Testis (tissue), 3 donors: ENCODE data around the gene COL21A1. TPM values are rescaled to one million over a fixed set of nuclear protein-coding genes. Genes with fewer than 3 reads are reported as not detected.

Experiments used
- DNase-seq: peaks from one replicate; pipeline ENCODE4 v3.0.0-alpha.2; 2019
- H3K27ac ChIP-seq, 2 donors: fragments of 200-600 bp; sonication (generic); one replicate each; pipeline ENCODE4 v1.5.1; 2019
- H3K27me3 ChIP-seq: fragments of 200-600 bp; sonication (generic); one replicate; pipeline ENCODE4 v1.5.1; 2019
- H3K36me3 ChIP-seq: fragments of 200-600 bp; sonication (generic); one replicate; pipeline ENCODE4 v1.5.1; 2017; ENCODE audit warnings: low read depth; ENCODE audit errors: missing control alignments
- H3K4me1 ChIP-seq: fragments of 200-600 bp; sonication (generic); one replicate; pipeline ENCODE4 v1.5.1; 2019
- H3K4me3 ChIP-seq, 2 donors: fragments of 200-600 bp; sonication (generic); one replicate each; pipeline ENCODE4 v1.5.1; 2017 to 2019
- H3K9me3 ChIP-seq: fragments of 200-600 bp; sonication (generic); one replicate; pipeline ENCODE4 v1.5.1; 2017
- POLR2A ChIP-seq: fragments of 450-650 bp; IDR thresholded peaks from one replicate; pipeline ENCODE4 v1.6.1; 2017; ENCODE audit warnings: antibody characterized with exemption, mild to moderate bottlenecking, moderate library complexity
- WGBS, 2 donors: methylation state at CpG; one replicate each; pipeline ENCODE4 v1.1.5; 2018; 5-methylcytosine and 5-hydroxymethylcytosine counted together
- intact Hi-C: fragments of 100-400 bp; cut with DNase I; formaldehyde crosslinking; loops from one replicate; pipeline ENCODE4 v1.15.1; 2023; ENCODE audit warnings: low total_unique reads
- polyA plus RNA-seq: library from polyadenylated mRNA; stranded (reverse); fragments of 350-450 nt; fragmentation: Illumina TruSeq; extraction: RNeasy Lipid Tissue Mini Kit (QIAGEN cat#74804); gene quantifications from one replicate; pipeline ENCODE4 v1.2.3, GENCODE V29; 2014; ENCODE audit warnings: low read depth, low replicate concordance; ENCODE audit not compliant: insufficient read depth
- total RNA-seq, 2 donors: library from RNA; depleted of rRNA; stranded (reverse); fragments of >200 nt; gene quantifications; one replicate each; pipeline ENCODE4 v1.2.3, GENCODE V29; 2016
- TF ChIP-seq, protein P1 (sequence below), 3 experiments: fragments of 450-650 bp in 2 of 3; fragments of 200-600 bp in 1 of 3; sonication (generic) in 1 of 3; IDR thresholded peaks; one replicate each; pipeline ENCODE4 v1.5.1; 2016 to 2019; ENCODE audit warnings: antibody characterized with exemption in 3 of 3, mild to moderate bottlenecking in 2 of 3, moderate library complexity in 1 of 3

COL21A1 gene
- total and polyA plus RNA-seq, 3 donors from 2014 or later: 6.6 to 10.5 (median 7.1) TPM

DNA sequence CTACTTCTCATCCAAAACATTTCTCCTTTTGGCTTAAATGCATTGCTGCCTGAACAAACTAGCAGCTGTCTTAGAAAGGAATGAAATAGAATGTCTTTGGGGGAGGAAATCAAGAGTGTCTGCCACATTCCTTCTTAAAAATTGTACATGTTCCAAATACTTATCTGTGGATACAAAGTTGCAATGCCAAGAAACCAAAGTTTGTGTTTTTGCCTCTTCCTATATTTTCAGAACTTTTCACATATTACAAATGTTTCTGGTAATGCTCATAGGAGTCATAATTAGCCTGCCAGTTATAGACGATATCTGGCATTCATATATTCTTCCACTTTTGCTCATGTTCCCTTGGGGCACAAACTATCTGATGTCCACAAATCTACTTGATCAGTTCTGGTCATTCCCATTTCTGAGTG is 206.5 kb downstream of the COL21A1 start:
- 46 to 50% methylated on average over 1 of the region's 1 CpG for WGBS, 2 donors
- Histone ChIP-seq H3K27me3 (no peaks in the 10 kb centered on the region), H3K4me3 (no peak overlapping the region), H3K36me3 (no peaks in the 10 kb centered on the region), H3K4me1 (no peaks in the 10 kb centered on the region), H3K27ac (no peak overlapping the region), H3K9me3 (no peaks in the 10 kb centered on the region)
- TF ChIP-seq, protein P1, sequence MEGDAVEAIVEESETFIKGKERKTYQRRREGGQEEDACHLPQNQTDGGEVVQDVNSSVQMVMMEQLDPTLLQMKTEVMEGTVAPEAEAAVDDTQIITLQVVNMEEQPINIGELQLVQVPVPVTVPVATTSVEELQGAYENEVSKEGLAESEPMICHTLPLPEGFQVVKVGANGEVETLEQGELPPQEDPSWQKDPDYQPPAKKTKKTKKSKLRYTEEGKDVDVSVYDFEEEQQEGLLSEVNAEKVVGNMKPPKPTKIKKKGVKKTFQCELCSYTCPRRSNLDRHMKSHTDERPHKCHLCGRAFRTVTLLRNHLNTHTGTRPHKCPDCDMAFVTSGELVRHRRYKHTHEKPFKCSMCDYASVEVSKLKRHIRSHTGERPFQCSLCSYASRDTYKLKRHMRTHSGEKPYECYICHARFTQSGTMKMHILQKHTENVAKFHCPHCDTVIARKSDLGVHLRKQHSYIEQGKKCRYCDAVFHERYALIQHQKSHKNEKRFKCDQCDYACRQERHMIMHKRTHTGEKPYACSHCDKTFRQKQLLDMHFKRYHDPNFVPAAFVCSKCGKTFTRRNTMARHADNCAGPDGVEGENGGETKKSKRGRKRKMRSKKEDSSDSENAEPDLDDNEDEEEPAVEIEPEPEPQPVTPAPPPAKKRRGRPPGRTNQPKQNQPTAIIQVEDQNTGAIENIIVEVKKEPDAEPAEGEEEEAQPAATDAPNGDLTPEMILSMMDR (IDR thresholded peaks at IDR 0.05): no peak
- TF ChIP-seq POLR2A: no peak
- intact Hi-C loops: no loop called here
- no peak for DNase-seq

DNA sequence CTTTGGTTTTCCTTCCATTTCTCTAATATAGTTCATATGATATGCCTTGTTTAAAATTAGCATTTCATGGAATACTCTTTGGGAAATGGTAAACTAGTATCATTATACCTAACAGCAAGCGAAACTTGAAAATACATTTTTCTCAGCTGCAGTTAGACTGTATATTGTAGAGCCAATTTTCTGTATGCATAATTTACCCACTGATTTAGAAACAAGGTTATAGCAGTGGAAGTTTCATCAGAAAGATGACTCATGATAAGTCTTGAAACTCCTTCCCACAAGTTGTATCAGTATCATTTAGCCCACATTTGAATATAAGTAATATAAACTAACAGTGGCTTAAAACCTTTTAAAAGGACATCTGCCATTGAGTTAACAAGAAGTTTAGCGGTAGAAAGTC is 207.2 kb downstream of the COL21A1 start:
- Histone ChIP-seq H3K4me1 (no peaks in the 10 kb centered on the region), H3K27me3 (no peaks in the 10 kb centered on the region), H3K4me3 (no peak overlapping the region), H3K27ac (no peak overlapping the region), H3K9me3 (no peaks in the 10 kb centered on the region), H3K36me3 (no peaks in the 10 kb centered on the region)
- TF ChIP-seq, protein P1 (IDR thresholded peaks at IDR 0.05): no peak
- no peak for TF ChIP-seq POLR2A
- intact Hi-C loops: no loop called here
- WGBS, 2 donors: 68 to 86% methylated on average over 2 of the region's 2 CpGs
- no peak for DNase-seq

DNA sequence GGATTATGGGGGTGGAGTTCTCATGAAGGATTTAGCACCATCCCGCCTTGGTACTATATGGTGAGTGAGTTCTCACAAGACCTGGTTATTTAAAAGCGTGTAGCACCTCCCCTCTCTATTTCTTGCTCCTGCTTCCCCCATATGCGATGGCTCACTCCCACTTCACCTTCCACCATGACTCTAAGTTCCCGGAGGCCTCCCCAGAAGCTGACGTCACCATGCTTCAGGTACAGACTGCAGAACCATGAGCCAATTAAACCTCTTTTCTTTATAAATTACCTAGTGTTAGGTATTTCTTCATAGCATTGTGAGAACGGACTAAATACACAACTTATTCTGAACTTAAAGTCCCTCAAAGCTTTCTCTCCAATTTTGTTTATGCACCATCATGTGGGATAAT is 208.6 kb downstream of the COL21A1 start:
- Histone ChIP-seq H3K36me3 (no peaks in the 10 kb centered on the region), H3K9me3 (no peaks in the 10 kb centered on the region), H3K4me1 (no peaks in the 10 kb centered on the region), H3K4me3 (no peak overlapping the region), H3K27me3 (no peaks in the 10 kb centered on the region), H3K27ac (no peak overlapping the region)
- DNase-seq: no peak
- 96% methylated on average over 6 of the region's 6 CpGs for WGBS, 2 donors
- intact Hi-C loops: no loop called here
- TF ChIP-seq, protein P1 (IDR thresholded peaks at IDR 0.05): no peak
- TF ChIP-seq POLR2A: no peak

DNA sequence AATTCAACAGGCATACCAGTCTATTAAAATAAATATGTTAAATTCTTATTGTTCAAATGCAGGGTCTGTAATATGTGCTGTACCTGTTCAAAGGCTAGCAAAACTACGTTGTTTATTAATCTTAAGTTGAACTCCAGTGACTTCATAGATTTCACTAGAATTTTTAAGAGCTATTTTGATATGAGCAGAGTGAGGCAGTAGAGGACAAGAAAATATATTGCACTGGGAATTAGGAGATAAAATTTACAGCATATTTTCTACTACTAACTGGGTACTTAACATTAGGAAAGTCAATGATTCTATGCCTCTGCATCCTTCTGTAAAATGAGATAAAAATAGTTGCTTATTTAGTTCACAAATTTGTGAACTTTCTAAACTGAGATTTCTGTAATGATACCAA is 209.8 kb downstream of the COL21A1 start:
- 27 to 74% methylated on average over 1 of the region's 1 CpG for WGBS, 2 donors
- no peak for DNase-seq
- Histone ChIP-seq H3K36me3 (no peaks in the 10 kb centered on the region), H3K27me3 (no peaks in the 10 kb centered on the region), H3K4me1 (no peaks in the 10 kb centered on the region), H3K9me3 (no peaks in the 10 kb centered on the region), H3K27ac (no peak overlapping the region), H3K4me3 (no peak overlapping the region)
- no peak for TF ChIP-seq POLR2A
- TF ChIP-seq, protein P1 (IDR thresholded peaks at IDR 0.05): no peak
- intact Hi-C loops: no loop called here

DNA sequence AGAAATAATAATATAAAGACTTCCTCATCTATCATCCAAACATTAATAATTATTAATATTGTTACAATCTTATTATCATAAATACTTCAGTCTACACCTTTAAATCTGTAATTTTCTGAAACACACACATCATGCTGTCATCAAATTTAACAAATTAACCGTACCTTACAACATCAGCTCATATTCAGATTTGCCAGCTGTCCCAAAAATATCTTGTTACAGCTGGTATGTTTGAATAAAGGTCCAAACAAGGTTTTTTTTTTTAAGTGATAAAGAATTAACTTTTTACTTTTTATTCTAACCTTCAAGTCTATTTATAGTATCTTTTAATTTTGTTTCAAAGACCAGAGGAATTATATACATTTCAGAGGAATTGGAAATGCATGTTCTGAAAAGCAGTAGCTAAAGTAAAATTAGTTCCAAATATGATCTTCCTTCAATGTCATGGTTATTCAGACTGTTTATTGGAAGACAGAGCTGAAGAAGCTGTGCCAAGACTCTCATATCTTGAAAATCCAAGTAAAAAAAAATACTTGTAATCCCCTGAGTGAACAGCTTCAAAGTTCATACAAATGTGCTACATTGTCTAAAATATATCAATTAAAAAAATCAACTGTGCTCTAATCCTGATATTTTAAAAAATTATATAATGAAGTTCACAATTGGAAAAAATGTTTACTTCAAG is 210.3 kb downstream of the COL21A1 start:
- Histone ChIP-seq H3K27me3 (no peaks in the 10 kb centered on the region), H3K36me3 (no peaks in the 10 kb centered on the region), H3K4me1 (no peaks in the 10 kb centered on the region), H3K27ac (no peak overlapping the region), H3K9me3 (no peaks in the 10 kb centered on the region), H3K4me3 (no peak overlapping the region)
- DNase-seq: no peak
- WGBS, 2 donors: 53 to 60% methylated on average over 1 of the region's 1 CpG
- TF ChIP-seq POLR2A: no peak
- TF ChIP-seq, protein P1 (IDR thresholded peaks at IDR 0.05): no peak
- intact Hi-C loops: no loop called here
